ENCODE results near the gene BIVM. TPM values are rescaled to one million over a fixed set of nuclear protein-coding genes. Genes with fewer than 3 reads are reported as not detected.

The BIVM gene
- total and polyA plus RNA-seq, 2 experiments from 2014 or later, result 3.2 to 4.2 TPM

DNA sequence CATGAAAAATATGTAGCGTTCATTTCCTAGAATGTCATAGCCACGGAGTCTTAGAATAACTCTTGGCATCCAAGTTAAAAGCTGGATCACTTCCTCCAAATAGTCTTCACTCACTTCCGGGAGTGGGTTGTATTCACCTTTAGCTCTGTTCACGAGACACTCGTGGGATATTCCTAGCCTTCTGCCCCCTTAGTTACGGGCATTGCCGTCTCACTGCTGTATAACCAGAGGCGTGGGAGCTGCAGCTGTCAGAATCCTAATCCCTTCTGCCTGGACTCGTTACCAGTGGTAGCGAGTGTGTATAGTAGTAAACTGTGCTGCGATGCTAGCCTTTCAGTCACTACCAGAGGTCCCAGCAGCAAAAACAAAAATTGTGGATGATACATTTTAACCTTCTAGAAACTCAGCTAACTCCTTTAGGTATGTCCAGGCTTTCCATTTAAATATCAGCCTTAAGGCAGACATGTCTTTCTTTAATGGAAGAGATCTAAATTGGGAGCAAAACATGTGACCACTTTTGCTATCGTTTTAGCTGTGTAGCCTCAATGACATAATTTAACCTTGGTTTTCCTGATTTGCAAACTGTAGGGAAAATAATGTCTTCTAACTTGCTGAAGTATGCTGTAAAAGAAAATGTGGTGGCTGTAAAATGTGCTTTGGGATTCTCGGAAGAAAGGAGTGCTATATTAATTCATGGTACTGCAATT is 81.0 kb downstream of the BIVM start (continued):
- TF ChIP-seq, protein P1, sequence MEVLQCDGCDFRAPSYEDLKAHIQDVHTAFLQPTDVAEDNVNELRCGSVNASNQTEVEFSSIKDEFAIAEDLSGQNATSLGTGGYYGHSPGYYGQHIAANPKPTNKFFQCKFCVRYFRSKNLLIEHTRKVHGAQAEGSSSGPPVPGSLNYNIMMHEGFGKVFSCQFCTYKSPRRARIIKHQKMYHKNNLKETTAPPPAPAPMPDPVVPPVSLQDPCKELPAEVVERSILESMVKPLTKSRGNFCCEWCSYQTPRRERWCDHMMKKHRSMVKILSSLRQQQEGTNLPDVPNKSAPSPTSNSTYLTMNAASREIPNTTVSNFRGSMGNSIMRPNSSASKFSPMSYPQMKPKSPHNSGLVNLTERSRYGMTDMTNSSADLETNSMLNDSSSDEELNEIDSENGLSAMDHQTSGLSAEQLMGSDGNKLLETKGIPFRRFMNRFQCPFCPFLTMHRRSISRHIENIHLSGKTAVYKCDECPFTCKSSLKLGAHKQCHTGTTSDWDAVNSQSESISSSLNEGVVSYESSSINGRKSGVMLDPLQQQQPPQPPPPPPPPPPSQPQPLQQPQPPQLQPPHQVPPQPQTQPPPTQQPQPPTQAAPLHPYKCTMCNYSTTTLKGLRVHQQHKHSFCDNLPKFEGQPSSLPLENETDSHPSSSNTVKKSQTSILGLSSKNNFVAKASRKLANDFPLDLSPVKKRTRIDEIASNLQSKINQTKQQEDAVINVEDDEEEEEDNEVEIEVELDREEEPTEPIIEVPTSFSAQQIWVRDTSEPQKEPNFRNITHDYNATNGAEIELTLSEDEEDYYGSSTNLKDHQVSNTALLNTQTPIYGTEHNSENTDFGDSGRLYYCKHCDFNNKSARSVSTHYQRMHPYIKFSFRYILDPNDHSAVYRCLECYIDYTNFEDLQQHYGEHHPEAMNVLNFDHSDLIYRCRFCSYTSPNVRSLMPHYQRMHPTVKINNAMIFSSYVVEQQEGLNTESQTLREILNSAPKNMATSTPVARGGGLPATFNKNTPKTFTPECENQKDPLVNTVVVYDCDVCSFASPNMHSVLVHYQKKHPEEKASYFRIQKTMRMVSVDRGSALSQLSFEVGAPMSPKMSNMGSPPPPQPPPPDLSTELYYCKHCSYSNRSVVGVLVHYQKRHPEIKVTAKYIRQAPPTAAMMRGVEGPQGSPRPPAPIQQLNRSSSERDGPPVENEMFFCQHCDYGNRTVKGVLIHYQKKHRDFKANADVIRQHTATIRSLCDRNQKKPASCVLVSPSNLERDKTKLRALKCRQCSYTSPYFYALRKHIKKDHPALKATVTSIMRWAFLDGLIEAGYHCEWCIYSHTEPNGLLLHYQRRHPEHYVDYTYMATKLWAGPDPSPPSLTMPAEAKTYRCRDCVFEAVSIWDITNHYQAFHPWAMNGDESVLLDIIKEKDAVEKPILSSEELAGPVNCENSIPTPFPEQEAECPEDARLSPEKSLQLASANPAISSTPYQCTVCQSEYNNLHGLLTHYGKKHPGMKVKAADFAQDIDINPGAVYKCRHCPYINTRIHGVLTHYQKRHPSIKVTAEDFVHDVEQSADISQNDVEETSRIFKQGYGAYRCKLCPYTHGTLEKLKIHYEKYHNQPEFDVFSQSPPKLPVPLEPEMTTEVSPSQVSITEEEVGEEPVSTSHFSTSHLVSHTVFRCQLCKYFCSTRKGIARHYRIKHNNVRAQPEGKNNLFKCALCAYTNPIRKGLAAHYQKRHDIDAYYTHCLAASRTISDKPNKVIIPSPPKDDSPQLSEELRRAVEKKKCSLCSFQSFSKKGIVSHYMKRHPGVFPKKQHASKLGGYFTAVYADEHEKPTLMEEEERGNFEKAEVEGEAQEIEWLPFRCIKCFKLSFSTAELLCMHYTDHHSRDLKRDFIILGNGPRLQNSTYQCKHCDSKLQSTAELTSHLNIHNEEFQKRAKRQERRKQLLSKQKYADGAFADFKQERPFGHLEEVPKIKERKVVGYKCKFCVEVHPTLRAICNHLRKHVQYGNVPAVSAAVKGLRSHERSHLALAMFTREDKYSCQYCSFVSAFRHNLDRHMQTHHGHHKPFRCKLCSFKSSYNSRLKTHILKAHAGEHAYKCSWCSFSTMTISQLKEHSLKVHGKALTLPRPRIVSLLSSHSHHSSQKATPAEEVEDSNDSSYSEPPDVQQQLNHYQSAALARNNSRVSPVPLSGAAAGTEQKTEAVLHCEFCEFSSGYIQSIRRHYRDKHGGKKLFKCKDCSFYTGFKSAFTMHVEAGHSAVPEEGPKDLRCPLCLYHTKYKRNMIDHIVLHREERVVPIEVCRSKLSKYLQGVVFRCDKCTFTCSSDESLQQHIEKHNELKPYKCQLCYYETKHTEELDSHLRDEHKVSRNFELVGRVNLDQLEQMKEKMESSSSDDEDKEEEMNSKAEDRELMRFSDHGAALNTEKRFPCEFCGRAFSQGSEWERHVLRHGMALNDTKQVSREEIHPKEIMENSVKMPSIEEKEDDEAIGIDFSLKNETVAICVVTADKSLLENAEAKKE (CRISPR knock-in tag; IDR thresholded peaks at IDR 0.05), result no peak
- TF ChIP-seq STAT1 (IDR thresholded peaks at IDR 0.05; ENCODE audit: unreplicated experiment) (no peak), CREB1 (CRISPR knock-in tag; IDR thresholded peaks at IDR 0.05; ENCODE audit: low read depth) (no peak)

GRCh38 chr13:102881819-102882686 is 83.1 kb downstream of the BIVM start:
- no peaks in the 10 kb centered on the region for H3K27me3 ChIP-seq (ENCODE audit: insufficient read depth)
- H3K27ac ChIP-seq (ENCODE audit: low read depth), result no peak overlapping the region
- H3K4me2 ChIP-seq, result no peak overlapping the region
- H3K4me1 ChIP-seq (ENCODE audit: insufficient read depth), result peaks cover 1% of the 10 kb centered on the region; the same call in 1 of the 2 replicates
- Mint-ChIP-seq H3K27ac (no peak overlapping the region), H3K4me1 (peaks cover 3% of the 10 kb centered on the region), H3K27me3 (ENCODE audit: insufficient read depth, low read depth, poor library complexity) (no peaks in the 10 kb centered on the region), H3K4me3 (no peak overlapping the region), H3K9me3 (no peaks in the 10 kb centered on the region), H3K36me3 (ENCODE audit: low read depth) (no peaks in the 10 kb centered on the region)
- no peaks in the 10 kb centered on the region for H3K9me2 ChIP-seq (ENCODE audit: insufficient read depth)
- no peak for ATAC-seq
- H3K36me3 ChIP-seq (ENCODE audit: insufficient read depth), result no peaks in the 10 kb centered on the region
- TF ChIP-seq EZH2phosphoT487 (IDR thresholded peaks at IDR 0.05; ENCODE audit: unreplicated experiment) (no peak), ZNF331 (CRISPR knock-in tag; IDR thresholded peaks at IDR 0.05; ENCODE audit: low read depth) (no peak), ZNF114 (CRISPR knock-in tag; IDR thresholded peaks at IDR 0.05) (no peak), STAT1 (IDR thresholded peaks at IDR 0.05; ENCODE audit: unreplicated experiment) (no peak)
- no peak overlapping the region for H3K4me3 ChIP-seq
- H3K79me2 ChIP-seq (replicated peaks; ENCODE audit: insufficient read depth), result no peaks in the 10 kb centered on the region
- H3F3A ChIP-seq (replicated peaks; ENCODE audit: low read depth), result no peaks in the 10 kb centered on the region
- H2AFZ ChIP-seq, result no peak overlapping the region
- no peak for DNase-seq (ENCODE audit: low spot score)
- no peaks in the 10 kb centered on the region for H4K20me1 ChIP-seq (replicated peaks; ENCODE audit: insufficient read depth)

Other genes with a start within 250 kb of the BIVM start
- 91.9 and 111 TPM in 2 replicates for gene TPP2, start 202.1 kb upstream of the BIVM start, total RNA-seq (2014; rRNA removed; shearing (Covaris generic))
- 47.2 and 56.6 TPM in 2 replicates for gene TPP2, start 202.1 kb upstream of the BIVM start, polyA plus RNA-seq (2016; fragmentation: Nextera tagmentation; extraction: Ambion mirVana)
- gene METTL21C, start 104.1 kb upstream of the BIVM start, total RNA-seq (2014; rRNA removed; shearing (Covaris generic)), result not detected in 2 replicates
- not detected in 2 replicates for gene METTL21C, start 104.1 kb upstream of the BIVM start, polyA plus RNA-seq (2016; fragmentation: Nextera tagmentation; extraction: Ambion mirVana)
- gene TEX30, start 25.3 kb upstream of the BIVM start, total RNA-seq (2014; rRNA removed; shearing (Covaris generic)), result 6.3 and 10.5 TPM in 2 replicates
- 28.2 and 30.3 TPM in 2 replicates for gene TEX30, start 25.3 kb upstream of the BIVM start, polyA plus RNA-seq (2016; fragmentation: Nextera tagmentation; extraction: Ambion mirVana)
- gene POGLUT2, start 143 bp upstream of the BIVM start, total RNA-seq (2014; rRNA removed; shearing (Covaris generic)), result 17.5 and 24.7 TPM in 2 replicates
- gene POGLUT2, start 143 bp upstream of the BIVM start, polyA plus RNA-seq (2016; fragmentation: Nextera tagmentation; extraction: Ambion mirVana), result 14.6 and 16.3 TPM in 2 replicates
- 25.4 and 33.0 TPM in 2 replicates for gene ERCC5, start 46.9 kb downstream of the BIVM start, total RNA-seq (2014; rRNA removed; shearing (Covaris generic))
- 21.9 and 26.2 TPM in 2 replicates for gene ERCC5, start 46.9 kb downstream of the BIVM start, polyA plus RNA-seq (2016; fragmentation: Nextera tagmentation; extraction: Ambion mirVana)